Stimulated activated CD8-positive, alpha-beta memory T cell treated with anti-CD3 and anti-CD28 coated beads, Interleukin-12 subunit alpha, Interleukin-12 subunit beta, amount 100 ng/mL, for 24 hours (primary cell): Measurements from ENCODE around the gene SNUPN.
"Not testable (repeated sequence)": the region's sequence is repeated elsewhere in the genome, so short reads cannot be mapped to it uniquely, and the experiment has no call there.

Experiments used
- DNase-seq: peaks from one replicate; pipeline ENCODE4 v3.0.0-alpha.2; 2020; ENCODE audit errors: extremely low read depth

The SNUPN gene

DNA sequence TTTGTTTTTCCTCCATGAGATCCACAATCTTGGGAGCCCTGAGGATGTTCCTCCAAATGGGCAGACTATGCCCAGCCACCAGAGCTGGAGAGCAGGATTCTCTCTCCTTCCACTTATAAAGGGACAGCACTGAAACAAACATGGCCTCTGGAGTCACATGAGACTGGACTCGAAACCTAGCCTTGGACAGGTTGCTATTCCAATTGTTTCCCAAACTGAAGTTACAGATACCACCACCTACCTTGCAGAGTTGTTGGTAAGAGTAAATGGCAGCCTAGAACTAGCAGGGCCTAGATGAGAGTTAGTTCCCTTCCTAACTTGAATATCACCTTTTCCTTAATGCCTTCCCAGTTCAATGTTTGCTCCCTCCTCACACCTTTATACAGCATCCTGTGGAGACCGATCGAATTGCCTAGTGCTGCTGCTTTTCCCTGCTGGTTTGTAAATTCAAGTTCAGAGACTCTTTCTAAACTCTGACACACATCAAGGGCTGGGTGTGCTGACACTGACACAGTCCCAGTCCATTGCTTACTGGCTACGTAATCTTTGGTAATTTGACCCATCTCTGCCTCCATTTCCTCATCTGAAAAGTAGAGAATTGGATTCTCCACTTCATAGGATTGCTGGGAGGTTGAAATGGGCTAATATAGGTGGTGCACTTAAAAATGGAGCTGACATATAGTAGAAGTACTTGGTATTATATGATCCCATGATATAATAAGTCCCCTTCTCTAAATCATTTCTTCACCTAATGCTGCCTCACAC lies 11.9 kb upstream of the SNUPN start:
- no peak for DNase-seq

DNA sequence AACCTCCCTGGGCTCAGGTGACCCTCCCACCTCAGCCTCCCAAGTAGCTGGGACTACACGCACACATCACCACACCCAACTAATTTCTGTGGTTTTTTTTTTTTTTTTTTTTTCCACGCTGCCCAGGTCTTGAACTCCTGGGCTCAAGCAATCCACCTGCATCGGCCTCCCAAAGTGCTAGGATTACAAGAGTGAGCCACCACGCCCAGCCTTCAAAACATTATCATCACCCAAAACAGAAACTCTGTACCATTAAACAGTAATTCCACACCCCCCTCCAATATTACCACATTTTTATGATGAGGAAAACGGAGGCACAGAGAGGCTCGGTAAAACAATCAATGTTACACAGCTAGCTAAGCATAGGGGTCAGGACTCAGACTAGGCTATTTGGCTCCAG lies 10.5 kb upstream of the SNUPN start:
- no peak for DNase-seq

DNA sequence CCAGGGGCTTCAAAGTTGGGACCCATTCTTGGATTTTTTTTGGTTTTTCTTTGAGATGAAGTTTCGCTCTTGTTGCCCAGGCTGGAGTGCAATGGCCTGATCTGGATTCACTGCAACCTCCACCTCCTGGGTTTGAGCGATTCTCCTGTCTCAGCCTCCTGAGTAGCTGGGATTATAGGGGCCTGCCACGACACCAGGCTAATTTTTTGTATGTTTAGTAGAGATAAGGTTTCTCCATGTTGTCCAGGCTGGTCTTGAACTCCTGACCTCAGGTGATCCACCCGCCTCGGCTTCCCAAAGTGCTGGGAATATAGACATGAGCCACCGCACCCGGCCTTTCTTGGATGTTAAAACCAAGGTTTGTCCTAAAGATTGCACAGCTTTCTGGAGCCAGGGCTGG lies 8.4 kb upstream of the SNUPN start:
- DNase-seq = not testable (repeated sequence)

DNA sequence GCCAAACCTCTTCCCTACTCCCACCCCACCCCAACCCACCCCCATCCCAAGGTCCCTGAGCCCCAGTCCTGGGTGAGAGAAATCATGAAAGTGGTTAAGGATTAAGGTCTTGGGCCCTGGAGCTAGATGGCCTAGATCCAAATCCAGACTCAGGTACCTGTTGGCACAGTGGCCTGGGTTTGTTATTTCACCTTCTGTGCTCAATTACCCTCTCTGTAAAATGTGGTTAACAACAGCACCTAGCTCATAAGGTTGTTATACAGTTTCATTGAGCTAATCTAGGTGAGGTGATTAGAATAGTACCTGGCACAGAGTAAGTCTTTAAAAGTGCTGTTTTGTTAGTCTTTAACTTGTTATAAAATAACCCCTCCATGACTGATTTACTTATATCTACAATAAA lies 6.4 kb upstream of the SNUPN start:
- DNase-seq = no peak

DNA sequence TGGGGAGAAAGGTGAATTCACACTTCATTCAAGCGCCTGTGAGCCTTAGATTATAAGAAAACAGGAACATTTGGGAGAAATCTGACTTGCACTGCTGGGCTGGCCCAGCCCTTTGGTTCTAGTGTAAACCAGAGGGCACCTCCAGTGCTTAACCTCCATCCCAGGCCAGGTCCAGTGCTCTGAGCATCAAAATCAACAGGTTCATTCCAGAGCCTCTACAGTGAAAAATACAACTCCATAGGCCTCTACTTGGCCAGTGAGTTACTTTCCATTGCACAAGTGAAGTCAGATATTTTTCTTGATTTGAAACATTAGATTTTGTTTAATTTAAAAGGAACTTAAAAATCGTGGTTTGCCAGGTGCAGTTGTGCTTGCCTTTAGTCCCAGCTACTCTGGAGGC lies 3.0 kb downstream of the SNUPN start:
- no peak for DNase-seq

DNA sequence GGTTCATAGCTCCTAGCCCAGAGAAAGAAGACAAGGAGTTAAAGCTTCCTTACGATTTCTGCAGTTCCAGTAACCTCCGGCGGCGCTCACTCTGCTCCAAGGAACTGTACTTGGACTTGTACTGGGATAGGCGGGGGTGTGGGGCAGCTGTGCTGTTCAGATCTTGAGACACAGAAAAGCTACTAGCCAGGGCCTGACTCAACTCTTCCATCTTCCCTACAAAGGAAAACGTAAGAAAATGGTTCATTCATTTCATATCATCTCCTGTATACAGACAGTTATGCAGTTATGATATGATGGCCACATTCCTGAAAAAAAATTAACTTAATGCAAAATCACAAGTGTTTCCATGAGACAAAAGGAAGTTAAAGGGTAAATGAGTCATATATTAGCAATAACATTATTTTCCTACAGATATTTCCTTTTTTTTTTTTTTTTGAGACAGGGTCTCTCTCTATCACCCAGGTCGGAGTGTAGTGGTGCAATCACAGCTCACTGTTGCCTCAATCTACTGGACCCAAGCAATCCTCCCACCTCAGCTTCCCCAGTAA lies 4.6 kb downstream of the SNUPN start:
- no peak for DNase-seq

DNA sequence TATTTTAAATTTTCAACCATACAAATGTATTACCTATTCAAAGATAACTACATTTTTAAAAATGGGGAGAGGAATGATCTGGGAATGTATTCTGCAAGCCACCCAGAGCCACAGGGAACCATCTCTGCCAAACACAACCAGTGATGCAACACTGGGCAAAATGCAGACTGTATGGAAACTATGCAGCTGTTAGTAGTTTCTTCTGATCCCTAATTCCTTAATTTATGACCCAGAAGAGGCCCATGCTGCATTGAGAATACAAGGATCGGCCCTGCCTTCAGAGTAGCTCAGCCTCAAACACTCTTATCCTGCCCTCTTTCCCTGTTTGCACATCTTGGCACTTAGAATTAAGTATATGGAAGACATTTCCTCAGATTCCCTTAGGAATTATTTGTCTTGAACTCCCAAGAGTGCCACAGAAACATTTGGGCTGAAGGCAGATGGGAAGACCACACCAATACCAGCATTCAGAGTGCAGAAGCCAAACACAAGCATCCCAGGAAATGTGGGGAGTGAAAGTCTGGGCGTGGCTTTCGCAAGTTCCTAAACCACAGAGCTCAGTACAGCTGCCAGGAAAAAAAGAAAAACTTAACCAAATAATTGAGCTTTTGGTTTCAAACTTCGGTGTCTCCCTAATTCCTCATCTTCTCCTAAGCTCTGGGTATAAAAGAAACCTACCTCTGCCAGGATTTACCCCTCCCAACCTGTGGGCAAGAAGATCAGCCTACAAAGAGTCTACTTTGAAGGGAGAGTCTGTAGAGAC lies 5.3 kb downstream of the SNUPN start:
- DNase-seq = no peak

DNA sequence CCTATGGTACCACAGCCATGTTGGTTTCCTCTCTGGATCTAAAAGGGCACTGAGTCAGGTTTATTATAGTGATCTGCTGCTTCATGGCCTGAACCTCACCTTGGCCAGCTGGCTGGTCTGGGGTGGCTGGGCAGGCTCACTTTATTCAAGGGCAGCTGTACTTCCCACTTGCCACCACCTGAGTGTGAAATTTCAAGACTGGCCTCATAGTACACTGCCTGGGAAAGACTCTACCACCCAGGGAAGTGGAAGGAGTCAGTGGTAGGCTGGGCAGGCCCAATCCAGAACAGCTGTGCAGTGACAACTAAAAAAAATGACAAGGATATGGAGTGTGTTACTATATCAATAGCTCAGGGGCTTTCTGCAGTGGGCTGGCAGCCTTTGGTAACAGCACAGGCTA lies 8.8 kb downstream of the SNUPN start:
- DNase-seq = no peak

DNA sequence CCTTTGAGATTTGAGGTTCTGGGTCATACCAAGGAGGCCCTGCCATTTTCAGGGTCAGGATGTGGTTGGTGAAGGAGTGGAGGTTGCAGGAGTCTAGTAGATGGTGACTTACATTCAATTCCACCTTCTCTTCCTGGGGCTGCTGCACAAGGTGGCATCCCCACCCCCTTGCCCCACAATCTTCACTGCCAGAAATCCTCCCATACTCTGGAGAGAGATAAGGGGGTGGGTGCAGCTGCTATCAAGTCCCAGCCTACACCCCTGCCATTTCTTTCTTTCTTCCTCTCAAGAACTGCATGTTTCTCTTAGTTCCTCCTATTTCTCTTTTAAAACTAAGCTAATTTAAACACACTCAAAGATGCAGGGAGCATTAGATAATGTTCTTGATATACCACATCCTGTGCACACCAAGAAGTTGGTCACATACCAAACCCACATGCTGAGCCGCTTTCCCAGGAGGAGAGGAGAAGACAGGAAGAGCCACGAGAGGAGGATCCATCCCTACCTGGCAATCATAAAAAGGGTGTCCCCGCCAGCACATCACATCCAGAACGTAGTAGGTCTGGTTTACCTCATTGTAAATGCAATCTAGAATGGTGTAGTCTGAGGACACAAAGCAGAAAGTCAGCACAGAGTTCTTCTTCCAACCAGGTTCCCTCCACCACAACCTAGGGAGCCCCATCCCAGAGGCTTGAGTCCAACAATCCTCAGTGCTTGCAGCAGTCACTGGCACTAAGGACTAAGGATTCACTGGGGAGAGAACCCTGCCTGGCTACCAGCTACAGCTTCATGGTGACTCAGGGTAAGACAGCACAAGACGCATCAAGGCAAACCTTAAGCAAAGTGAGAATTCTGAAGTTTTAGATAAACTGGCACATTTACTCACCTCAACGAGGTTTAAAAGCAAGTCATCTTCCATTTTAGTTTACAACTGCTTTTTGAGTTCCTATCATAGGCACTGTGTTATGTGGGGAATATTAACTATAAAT lies 18.5 kb downstream of the SNUPN start:
- DNase-seq = no peak

DNA sequence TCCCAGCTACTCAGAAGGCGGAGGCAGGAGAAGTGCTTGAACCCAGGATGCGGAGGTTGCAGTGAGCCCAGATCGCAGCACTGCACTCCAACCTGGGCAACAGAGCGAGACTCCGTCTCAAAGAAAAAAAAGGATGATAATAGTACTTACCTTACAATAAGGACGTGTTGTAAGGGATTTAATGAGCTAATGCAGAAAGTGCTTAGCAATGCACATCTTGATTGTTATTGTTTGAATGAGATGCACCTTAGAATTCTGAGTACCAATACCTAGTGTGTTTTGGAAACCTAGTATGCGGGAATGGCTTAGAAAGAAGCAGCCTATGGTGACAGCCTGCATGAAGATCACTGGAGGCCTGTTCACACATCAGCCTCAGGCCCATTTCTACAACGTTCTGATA lies 19.5 kb downstream of the SNUPN start:
- no peak for DNase-seq

DNA sequence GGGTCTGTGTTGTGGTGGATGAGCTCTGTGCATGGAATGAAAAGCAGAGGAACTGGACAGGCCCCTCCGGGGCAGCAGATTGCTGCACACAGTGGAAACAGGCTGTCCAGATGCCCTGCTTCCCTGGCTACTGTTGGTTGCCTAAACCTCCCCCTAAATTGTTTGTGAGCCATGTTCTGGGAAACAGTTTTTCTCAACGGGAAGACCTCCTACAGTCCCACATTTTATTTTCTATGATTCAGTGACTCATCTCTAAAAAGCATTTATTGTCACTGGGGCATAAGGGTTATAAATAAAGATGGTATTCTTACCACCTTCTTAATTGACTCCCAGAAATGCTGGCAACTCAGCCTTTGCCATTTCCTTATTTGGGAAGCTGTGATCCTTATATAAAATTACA lies 26.1 kb downstream of the SNUPN start:
- DNase-seq = no peak

DNA sequence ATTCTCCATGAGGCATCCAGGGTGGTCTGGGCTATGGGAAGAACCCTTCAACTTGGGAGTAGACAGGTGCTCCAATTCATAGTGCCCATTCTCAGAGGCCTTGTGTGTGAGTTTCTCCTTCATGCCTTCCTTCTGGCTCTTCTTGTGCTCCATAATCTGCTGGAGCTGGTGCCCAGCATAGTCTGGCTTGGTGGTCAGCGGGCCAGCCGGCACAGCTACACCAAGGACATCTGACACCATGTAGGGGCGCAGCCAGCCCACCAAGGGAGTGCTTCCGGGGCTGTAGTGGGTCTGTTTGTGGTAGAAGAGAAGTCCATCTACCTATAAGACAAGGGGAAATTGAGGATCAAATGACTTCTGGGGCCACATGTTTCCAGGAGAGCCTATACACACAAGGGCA lies 27.2 kb downstream of the SNUPN start:
- DNase-seq = no peak

DNA sequence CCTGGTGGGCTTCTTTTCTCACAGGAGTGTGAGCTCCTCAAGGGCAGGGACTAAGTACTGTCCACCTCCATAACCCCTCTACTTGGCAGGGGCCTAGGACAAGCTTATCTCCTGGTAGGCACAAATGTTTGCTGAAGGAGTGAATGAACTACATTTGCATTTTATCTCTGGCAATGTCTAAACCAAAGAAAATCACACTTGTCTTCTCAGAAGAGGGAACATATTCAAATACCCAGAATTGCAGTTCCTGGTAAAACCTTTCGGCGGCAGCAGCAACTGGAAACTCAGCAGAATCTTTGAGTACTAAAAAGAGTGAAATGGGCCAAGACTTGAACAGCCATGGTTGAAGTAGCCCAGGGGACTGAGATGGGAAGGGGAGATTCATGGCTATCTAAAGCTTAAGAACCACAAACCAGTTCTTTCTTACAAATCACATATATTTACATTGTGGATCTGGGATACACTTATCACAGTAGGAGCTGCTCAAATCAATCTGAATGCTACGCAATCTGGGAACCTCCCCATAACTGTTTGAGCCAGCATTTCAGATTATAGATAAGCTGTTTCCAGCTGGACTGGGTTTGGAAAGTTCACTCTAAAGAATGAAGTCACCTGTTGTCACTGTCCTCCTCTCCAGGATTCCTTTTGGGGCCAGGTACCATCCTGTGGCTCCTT lies 27.7 kb downstream of the SNUPN start:
- DNase-seq = no peak

DNA sequence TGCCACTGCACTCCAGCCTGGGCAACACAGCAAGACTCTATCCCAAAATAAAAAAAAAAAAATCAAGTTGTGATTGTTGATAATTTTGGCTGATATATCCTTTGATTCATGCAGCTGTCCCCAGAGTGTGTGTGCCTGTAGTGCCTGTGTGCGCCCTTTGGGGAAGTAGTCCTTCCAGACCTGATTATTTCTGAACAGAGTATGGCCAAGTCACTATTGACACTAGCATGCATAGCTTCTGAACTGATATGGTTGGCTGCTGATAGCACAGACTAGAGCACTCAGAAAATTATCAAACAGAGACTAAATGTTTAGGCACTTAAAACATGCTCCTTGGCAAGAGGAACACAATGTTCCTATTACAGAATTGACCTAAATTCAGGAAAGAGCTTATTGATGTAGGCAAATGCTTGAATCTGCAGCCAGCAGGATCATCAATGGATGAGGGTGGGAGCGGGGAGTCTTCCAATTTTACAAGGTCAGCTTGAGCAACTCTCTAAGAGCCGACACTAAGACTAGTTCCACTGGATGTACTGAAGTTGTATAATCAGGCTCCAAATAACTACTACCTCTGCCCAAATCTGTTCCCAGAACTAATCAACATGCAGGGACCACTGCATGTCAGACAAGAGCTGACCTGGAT lies 28.7 kb downstream of the SNUPN start:
- DNase-seq = no peak

DNA sequence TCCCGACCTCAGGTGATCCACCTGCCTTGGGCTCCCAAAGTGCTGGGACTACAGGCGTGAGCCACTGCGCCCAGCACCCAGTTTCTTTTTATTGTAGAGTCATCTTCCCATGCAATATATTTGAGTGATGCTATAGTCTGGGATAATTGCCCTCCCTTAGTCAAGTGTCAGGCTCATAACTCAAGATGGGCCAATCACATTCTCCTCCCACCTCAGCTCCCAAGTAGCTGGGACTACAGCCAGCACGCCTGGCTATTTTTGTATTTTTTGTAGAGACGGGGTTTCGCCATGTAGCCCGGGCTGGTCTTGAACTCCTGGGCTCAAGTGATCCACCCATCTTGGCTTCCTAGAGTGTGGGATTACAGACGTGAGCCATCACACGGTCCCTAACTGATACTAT lies 31.2 kb downstream of the SNUPN start:
- DNase-seq = no peak

DNA sequence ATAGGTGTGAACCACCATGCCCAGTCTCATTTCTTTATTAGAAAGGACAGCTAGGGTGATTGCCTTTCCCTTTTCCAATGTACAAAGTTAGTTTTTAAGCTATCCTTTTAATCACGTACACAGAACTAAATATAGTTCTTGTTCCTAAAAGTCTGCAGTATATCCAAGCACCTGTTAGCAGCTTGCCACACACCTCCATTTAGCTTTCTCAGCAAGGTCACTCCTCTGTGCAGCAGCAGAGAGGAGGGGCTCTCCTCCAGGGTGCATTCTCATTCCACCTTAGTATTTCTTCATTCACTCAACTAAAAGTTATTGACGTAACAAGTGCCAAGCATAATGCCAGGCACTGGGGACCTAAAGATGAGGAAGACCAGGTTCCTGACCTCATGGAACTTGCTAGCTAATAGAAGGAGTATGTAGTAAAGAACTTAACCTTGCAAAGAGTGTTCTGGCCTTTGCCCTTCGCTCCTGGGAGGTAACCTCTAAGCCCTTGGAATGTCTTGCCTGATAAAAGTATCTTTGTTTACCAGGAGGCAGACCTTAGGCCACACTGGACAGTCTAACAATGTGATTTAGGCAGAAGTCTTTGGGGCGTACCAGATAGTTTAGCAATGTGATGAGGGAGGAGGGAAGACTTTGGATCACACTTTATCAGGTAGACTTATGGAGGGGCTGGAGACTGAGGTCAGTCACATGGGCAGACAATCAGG lies 33.7 kb downstream of the SNUPN start:
- no peak for DNase-seq

DNA sequence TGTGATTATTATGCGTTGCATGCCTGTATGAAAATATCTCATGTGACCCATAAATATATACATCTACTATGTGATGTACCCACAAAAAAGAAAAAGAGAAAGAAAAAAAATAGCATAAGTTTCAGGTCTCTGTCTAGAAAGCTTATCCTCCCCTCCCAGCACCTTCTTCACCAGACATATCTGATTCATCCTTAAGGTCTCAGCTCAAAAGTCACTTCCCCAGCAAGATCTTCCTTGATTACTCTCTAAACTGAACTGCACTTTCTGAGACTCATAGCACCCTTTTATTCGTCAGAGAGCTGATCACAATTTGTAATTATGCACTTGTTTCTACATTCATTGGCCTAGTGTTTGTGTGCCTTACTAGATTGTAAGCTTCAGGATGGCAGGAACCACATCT lies 35.3 kb downstream of the SNUPN start:
- no peak for DNase-seq

DNA sequence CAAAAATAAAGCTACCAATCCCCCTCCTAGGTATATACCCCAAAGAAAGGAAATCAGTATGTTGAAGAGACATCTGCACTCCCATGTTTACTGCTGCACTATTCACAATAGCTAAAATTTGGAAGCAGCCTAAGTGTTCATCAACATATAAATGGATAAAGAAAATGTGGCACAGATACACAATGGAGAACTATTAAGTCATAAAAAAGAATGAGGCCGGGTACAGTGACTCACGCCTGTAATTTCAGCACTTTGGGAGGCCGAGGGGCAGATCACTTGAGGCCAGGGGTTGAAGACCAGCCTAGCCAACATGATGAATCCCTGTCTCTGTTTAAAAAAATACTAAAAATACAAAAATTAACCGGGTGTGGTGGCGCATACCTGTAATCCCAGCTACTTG lies 36.5 kb downstream of the SNUPN start:
- DNase-seq = no peak

DNA sequence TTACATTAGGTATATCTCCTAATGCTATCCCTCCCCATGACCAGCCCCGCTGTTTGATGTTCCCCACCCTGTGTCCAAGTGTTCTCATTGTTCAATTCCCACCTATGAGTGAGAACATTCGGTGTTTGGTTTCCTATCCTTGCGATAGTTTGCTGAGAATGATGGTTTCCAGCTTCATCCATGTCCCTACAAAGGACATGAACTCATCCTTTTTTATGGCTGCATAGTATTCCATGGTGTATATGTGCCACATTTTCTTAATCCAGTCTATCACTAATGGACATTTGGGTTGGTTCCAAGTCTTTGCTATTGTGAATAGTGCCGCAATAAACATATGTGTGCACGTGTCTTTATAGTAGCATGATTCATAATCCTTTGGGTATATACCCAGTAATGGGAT lies 39.1 kb downstream of the SNUPN start:
- DNase-seq = not testable (repeated sequence)

DNA sequence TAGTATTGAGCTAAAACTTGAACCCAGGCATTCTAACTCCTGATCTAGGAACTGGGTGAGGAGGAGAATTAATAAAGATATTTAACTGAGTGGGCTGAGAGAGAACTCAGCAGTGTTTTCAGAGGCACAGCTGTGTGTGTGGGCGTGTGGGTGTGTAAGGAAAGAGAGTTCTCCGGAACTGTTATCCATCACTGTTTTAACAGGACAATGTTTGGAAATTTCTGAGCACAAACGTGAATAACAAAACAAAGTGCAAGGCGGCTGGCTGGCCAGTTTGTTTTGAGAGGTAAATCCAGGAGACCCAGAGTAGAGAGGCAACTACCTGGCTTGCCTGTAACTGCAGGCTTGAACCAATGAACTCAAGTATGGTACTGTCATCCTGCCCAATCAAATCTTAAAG lies 41.4 kb downstream of the SNUPN start:
- DNase-seq = no peak
